NT2/D1 (cell line): ENCODE data around the gene SQOR.
"Not testable (repeated sequence)": the region's sequence is repeated elsewhere in the genome, so short reads cannot be mapped to it uniquely, and the experiment has no call there.

ENCODE experiments used
- DNase-seq: peaks from one replicate; pipeline ENCODE4 v3.0.0-alpha.2; 2011; ENCODE audit warnings: low read depth, low spot score
- H3K27me3 ChIP-seq: 2 replicates; pipeline ENCODE4 v1.6.0; 2011; ENCODE audit warnings: mild to moderate bottlenecking; ENCODE audit not compliant: insufficient read length, insufficient read depth
- H3K36me3 ChIP-seq: 2 replicates; pipeline ENCODE4 v1.6.1; 2011; ENCODE audit warnings: mild to moderate bottlenecking, low read length, mixed read lengths; ENCODE audit not compliant: insufficient read depth, insufficient read length
- H3K4me1 ChIP-seq: 2 replicates; pipeline ENCODE4 v1.5.1; 2011; ENCODE audit not compliant: insufficient read depth, insufficient read length
- H3K4me3 ChIP-seq: 2 replicates; pipeline ENCODE4 v1.5.1; 2011; ENCODE audit warnings: low read depth; ENCODE audit not compliant: insufficient read length
- H3K9ac ChIP-seq: 2 replicates; pipeline ENCODE4 v1.6.0; 2011; ENCODE audit warnings: low read depth; ENCODE audit not compliant: insufficient read length
- H3K9me3 ChIP-seq: 2 replicates; pipeline ENCODE4 v1.5.1; 2011; ENCODE audit warnings: mild to moderate bottlenecking, low read length; ENCODE audit not compliant: insufficient read depth
- SUZ12 ChIP-seq: IDR thresholded peaks from 2 replicates; pipeline ENCODE4 v1.6.1; 2011; ENCODE audit not compliant: insufficient read length, insufficient read depth; ENCODE audit errors: extremely low read depth
- YY1 ChIP-seq: IDR thresholded peaks from 2 replicates; pipeline ENCODE4 v1.6.1; 2011; ENCODE audit not compliant: insufficient read length, insufficient read depth
- ZNF274 ChIP-seq: IDR thresholded peaks from 2 replicates; pipeline ENCODE4 v1.6.1; 2011; ENCODE audit warnings: mild to moderate bottlenecking, low read depth, low read length

SQOR gene

GRCh38 chr15:45645026-45645980 is 10.5 kb downstream of the SQOR start:
- H3K9ac ChIP-seq = no peak overlapping the region
- no peaks in the 10 kb centered on the region for H3K27me3 ChIP-seq
- no peaks in the 10 kb centered on the region for H3K9me3 ChIP-seq
- no peak for DNase-seq
- TF ChIP-seq SUZ12 (no peak), ZNF274 (no peak), YY1 (no peak)
- no peak overlapping the region for H3K4me3 ChIP-seq
- H3K4me1 ChIP-seq = peaks cover 2% of the 10 kb centered on the region
- H3K36me3 ChIP-seq = no peaks in the 10 kb centered on the region

- TF ChIP-seq SUZ12 (no peak), ZNF274 (no peak), YY1 (no peak)
- Histone ChIP-seq H3K27me3 (no peaks in the 10 kb centered on the region), H3K36me3 (no peaks in the 10 kb centered on the region), H3K4me1 (peaks cover 2% of the 10 kb centered on the region), H3K9me3 (no peaks in the 10 kb centered on the region), H3K4me3 (no peak overlapping the region), H3K9ac (no peak overlapping the region)
- DNase-seq = no peak
Observed at GRCh38 chr15:45646220-45646619, 11.4 kb downstream of the SQOR start.

- TF ChIP-seq YY1 (no peak), SUZ12 (no peak), ZNF274 (no peak)
- H3K9me3 ChIP-seq = no peaks in the 10 kb centered on the region
- H3K27me3 ChIP-seq = no peaks in the 10 kb centered on the region
- no peak overlapping the region for H3K4me3 ChIP-seq
- no peaks in the 10 kb centered on the region for H3K36me3 ChIP-seq
- no peak overlapping the region for H3K9ac ChIP-seq
- DNase-seq = no peak
- H3K4me1 ChIP-seq = peaks cover 2% of the 10 kb centered on the region
Observed at GRCh38 chr15:45647828-45648227, 13.0 kb downstream of the SQOR start.

- Histone ChIP-seq H3K36me3 (no peaks in the 10 kb centered on the region), H3K4me3 (no peak overlapping the region), H3K27me3 (no peaks in the 10 kb centered on the region), H3K9ac (no peak overlapping the region), H3K9me3 (no peaks in the 10 kb centered on the region), H3K4me1 (peaks cover 2% of the 10 kb centered on the region)
- no peak for DNase-seq
- no peak for TF ChIP-seq ZNF274
- TF ChIP-seq SUZ12 = no peak
- TF ChIP-seq YY1 = no peak
Observed at GRCh38 chr15:45648521-45649200, 13.8 kb downstream of the SQOR start.

GRCh38 chr15:45650007-45650406 is 15.2 kb downstream of the SQOR start:
- H3K27me3 ChIP-seq, H3K9ac ChIP-seq, H3K36me3 ChIP-seq, H3K9me3 ChIP-seq, DNase-seq, H3K4me1 ChIP-seq, H3K4me3 ChIP-seq: not testable (repeated sequence)

- TF ChIP-seq ZNF274 = no peak
- no peak for TF ChIP-seq YY1
- TF ChIP-seq SUZ12 = no peak
- no peak for DNase-seq
- Histone ChIP-seq H3K4me1 (peaks cover 2% of the 10 kb centered on the region), H3K4me3 (no peak overlapping the region), H3K27me3 (no peaks in the 10 kb centered on the region), H3K36me3 (no peaks in the 10 kb centered on the region), H3K9ac (no peak overlapping the region), H3K9me3 (no peaks in the 10 kb centered on the region)
Observed at GRCh38 chr15:45650889-45651525, 16.2 kb downstream of the SQOR start.
